Measurements from ENCODE around the gene KAT2B.
"Not testable (repeated sequence)": the region's sequence is repeated elsewhere in the genome, so short reads cannot be mapped to it uniquely, and the experiment has no call there.

DNA sequence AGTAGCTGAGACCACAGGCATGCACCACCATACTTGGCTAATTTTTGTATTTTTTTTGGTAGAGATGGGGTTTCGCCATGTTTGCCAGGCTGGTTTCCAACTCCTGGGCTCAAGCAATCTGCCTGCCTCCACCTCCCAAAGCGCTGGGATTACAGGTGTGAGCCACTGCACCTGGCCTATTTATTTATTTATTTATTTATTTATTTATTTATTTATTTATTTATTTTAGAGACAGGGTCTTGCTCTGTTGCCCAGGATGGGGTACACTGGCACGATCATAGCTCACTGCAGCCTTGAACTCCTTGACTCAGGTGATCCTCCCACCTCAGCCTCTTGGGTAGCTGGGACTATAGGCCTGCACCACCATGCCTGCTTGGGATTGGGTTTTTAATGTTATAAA lies 4.9 kb downstream of the KAT2B start:
- TF ChIP-seq, protein P1, sequence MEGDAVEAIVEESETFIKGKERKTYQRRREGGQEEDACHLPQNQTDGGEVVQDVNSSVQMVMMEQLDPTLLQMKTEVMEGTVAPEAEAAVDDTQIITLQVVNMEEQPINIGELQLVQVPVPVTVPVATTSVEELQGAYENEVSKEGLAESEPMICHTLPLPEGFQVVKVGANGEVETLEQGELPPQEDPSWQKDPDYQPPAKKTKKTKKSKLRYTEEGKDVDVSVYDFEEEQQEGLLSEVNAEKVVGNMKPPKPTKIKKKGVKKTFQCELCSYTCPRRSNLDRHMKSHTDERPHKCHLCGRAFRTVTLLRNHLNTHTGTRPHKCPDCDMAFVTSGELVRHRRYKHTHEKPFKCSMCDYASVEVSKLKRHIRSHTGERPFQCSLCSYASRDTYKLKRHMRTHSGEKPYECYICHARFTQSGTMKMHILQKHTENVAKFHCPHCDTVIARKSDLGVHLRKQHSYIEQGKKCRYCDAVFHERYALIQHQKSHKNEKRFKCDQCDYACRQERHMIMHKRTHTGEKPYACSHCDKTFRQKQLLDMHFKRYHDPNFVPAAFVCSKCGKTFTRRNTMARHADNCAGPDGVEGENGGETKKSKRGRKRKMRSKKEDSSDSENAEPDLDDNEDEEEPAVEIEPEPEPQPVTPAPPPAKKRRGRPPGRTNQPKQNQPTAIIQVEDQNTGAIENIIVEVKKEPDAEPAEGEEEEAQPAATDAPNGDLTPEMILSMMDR (IDR thresholded peaks at IDR 0.05): not testable (repeated sequence)
- not testable (repeated sequence) for TF ChIP-seq POLR2A (IDR thresholded peaks at IDR 0.05)
